Neural cell (in vitro differentiated cells): Measurements from ENCODE around the gene STMN3. TPM values are rescaled to one million over a fixed set of nuclear protein-coding genes. Genes with fewer than 3 reads are reported as not detected.
"Not testable (repeated sequence)": the region's sequence is repeated elsewhere in the genome, so short reads cannot be mapped to it uniquely, and the experiment has no call there.

ENCODE experiments used
- H2AFZ ChIP-seq: fragments of 200-600, 300-800 bp; sonication (generic), shearing (Covaris generic); 2 replicates; pipeline ENCODE4 v1.6.0; 2014; ENCODE audit warnings: low read depth, mild to moderate bottlenecking, antibody characterized with exemption, low read length, moderate library complexity
- H3F3A ChIP-seq: fragments of 200-600 bp; shearing (Covaris generic); 2 replicates; pipeline ENCODE4 v1.6.1; 2016; ENCODE audit warnings: mild to moderate bottlenecking, moderate library complexity, mixed read lengths, antibody characterized with exemption, low read length; ENCODE audit not compliant: insufficient read depth, poor library complexity, severe bottlenecking
- H3K27ac ChIP-seq: fragments of 200-600, 300-800 bp; sonication (generic), shearing (Covaris generic); 2 replicates; pipeline ENCODE4 v1.5.1; 2014; ENCODE audit warnings: mild to moderate bottlenecking, low read length, moderate library complexity
- H3K27me3 ChIP-seq: fragments of 300-800, 200-600 bp; sonication (generic), shearing (Covaris generic); 2 replicates; pipeline ENCODE4 v1.6.0; 2014; ENCODE audit warnings: mild to moderate bottlenecking, low read depth, low read length, moderate library complexity; ENCODE audit not compliant: insufficient read depth
- H3K36me3 ChIP-seq: fragments of 300-800, 200-600 bp; sonication (generic), shearing (Covaris generic); 2 replicates; pipeline ENCODE4 v1.5.1; 2014; ENCODE audit warnings: mild to moderate bottlenecking, antibody characterized with exemption, low read length, moderate library complexity; ENCODE audit not compliant: insufficient read depth
- H3K4me2 ChIP-seq: fragments of 300-800, 200-600 bp; sonication (generic), shearing (Covaris generic); 2 replicates; pipeline ENCODE4 v1.6.0; 2014; ENCODE audit warnings: mild to moderate bottlenecking, low read length
- H3K4me3 ChIP-seq: fragments of 300-800, 200-600 bp; sonication (generic), shearing (Covaris generic); 2 replicates; pipeline ENCODE4 v1.5.1; 2014; ENCODE audit warnings: mild to moderate bottlenecking, low read length, moderate library complexity
- H3K79me2 ChIP-seq: fragments of 200-600 bp; shearing (Covaris generic); replicated peaks from 2 replicates; pipeline ENCODE4 v1.6.0; 2014; ENCODE audit warnings: mild to moderate bottlenecking, low read length, moderate library complexity; ENCODE audit not compliant: insufficient read depth
- H3K9ac ChIP-seq: fragments of 300-800, 200-600 bp; sonication (generic), shearing (Covaris generic); 2 replicates; pipeline ENCODE4 v1.6.1; 2016; ENCODE audit warnings: mild to moderate bottlenecking, low read length, mixed read lengths
- H3K9me2 ChIP-seq: fragments of 200-600 bp; shearing (Covaris generic); 2 replicates; pipeline ENCODE4 v1.6.1; 2016; ENCODE audit warnings: mild to moderate bottlenecking, low read length, mixed read lengths; ENCODE audit not compliant: insufficient read depth
- H3K9me3 ChIP-seq: fragments of 200-600, 300-800 bp; sonication (generic), shearing (Covaris generic); 2 replicates; pipeline ENCODE4 v1.6.1; 2016; ENCODE audit warnings: mild to moderate bottlenecking, mixed run types, low read length, moderate library complexity, mixed read lengths
- H4K20me1 ChIP-seq: fragments of 200-600 bp; shearing (Covaris generic); 2 replicates; pipeline ENCODE4 v1.6.1; 2016; ENCODE audit warnings: mild to moderate bottlenecking, mixed run types; ENCODE audit not compliant: insufficient read depth
- EP300 ChIP-seq: fragments of 450-650 bp; conservative IDR thresholded peaks from 2 replicates; pipeline ENCODE4 v1.6.1; 2014; ENCODE audit warnings: antibody characterized with exemption, mild to moderate bottlenecking, moderate library complexity; ENCODE audit not compliant: poor library complexity, severe bottlenecking
- EZH2 ChIP-seq: fragments of 200-600, 300-800 bp; shearing (Covaris generic), sonication (generic); IDR thresholded peaks from 2 replicates; pipeline ENCODE4 v1.6.1; 2014; ENCODE audit warnings: antibody characterized with exemption, low read length, borderline replicate concordance, mild to moderate bottlenecking; ENCODE audit not compliant: insufficient read depth, poor library complexity, severe bottlenecking
- MXI1 ChIP-seq: fragments of 450-650 bp; conservative IDR thresholded peaks from 2 replicates; pipeline ENCODE4 v1.6.1; 2014; ENCODE audit warnings: antibody characterized with exemption, mild to moderate bottlenecking; ENCODE audit not compliant: poor library complexity, severe bottlenecking
- POLR2AphosphoS5 ChIP-seq: IDR thresholded peaks from 2 replicates; pipeline ENCODE4 v1.6.1; 2012
- RAD21 ChIP-seq: fragments of 450-650 bp; conservative IDR thresholded peaks from 2 replicates; pipeline ENCODE4 v1.6.1; 2014; ENCODE audit warnings: antibody characterized with exemption, mild to moderate bottlenecking, moderate library complexity
- REST ChIP-seq: IDR thresholded peaks from 2 replicates; pipeline ENCODE4 v1.6.1; 2012; ENCODE audit warnings: borderline replicate concordance
- SMC3 ChIP-seq: fragments of 450-650 bp; conservative IDR thresholded peaks from 2 replicates; pipeline ENCODE4 v1.6.1; 2014; ENCODE audit warnings: antibody characterized with exemption, mild to moderate bottlenecking, moderate library complexity; ENCODE audit not compliant: poor library complexity
- TAF1 ChIP-seq: IDR thresholded peaks from 2 replicates; pipeline ENCODE4 v1.6.1; 2012; ENCODE audit warnings: low read depth
- polyA plus RNA-seq: library from polyadenylated mRNA; depleted of rRNA; stranded (reverse); fragments of >200 nt; gene quantifications from 2 replicates; pipeline ENCODE4 v1.2.3, GENCODE V29; 2014
- TF ChIP-seq, protein P1 (sequence below): fragments of 450-650 bp; IDR thresholded peaks from 2 replicates; pipeline ENCODE4 v1.5.1; 2014; ENCODE audit warnings: antibody characterized with exemption, mild to moderate bottlenecking, moderate library complexity; ENCODE audit not compliant: poor library complexity, severe bottlenecking

Gene STMN3
- polyA plus RNA-seq, 1 donor from 2014 or later: 268 TPM

GRCh38 chr20:63631426-63631825 lies 21.8 kb downstream of the STMN3 start:
- H3K9me3 ChIP-seq, H3K9ac ChIP-seq, H3K27me3 ChIP-seq, H3K36me3 ChIP-seq, H4K20me1 ChIP-seq, H2AFZ ChIP-seq, H3F3A ChIP-seq, H3K27ac ChIP-seq, H3K9me2 ChIP-seq, H3K4me2 ChIP-seq, H3K4me3 ChIP-seq: not testable (repeated sequence)
- peaks cover 10% of the 10 kb centered on the region for H3K79me2 ChIP-seq

DNA sequence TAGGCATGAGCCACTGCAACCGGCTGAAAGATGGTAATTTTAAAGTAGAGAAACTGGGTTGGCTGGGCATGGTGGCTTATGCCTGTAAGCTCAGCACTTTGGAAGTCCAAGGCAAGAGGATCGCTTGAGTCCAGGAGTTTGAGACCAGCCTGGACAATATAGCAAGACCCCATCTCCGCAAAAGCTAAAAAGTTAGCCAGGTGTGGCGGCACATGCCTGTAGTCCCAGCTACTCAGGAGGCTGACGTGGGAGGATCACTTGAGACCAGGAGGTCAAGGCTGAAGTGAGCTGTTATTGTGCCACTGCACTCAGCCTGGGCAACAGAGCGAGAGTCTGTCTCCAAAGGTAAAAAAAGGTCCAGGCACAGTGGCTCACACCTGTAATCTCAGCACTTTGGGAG lies 22.3 kb downstream of the STMN3 start:
- not testable (repeated sequence) for H3K27me3 ChIP-seq, H3F3A ChIP-seq, H3K27ac ChIP-seq, H3K9me3 ChIP-seq, H3K4me3 ChIP-seq, H3K36me3 ChIP-seq, H3K9ac ChIP-seq, H2AFZ ChIP-seq, H4K20me1 ChIP-seq, H3K4me2 ChIP-seq, H3K9me2 ChIP-seq
- peaks cover 12% of the 10 kb centered on the region for H3K79me2 ChIP-seq

GRCh38 chr20:63628246-63628975 lies 24.8 kb downstream of the STMN3 start:
- Histone ChIP-seq H3K9ac (peak overlapping the region; percentile 95), H3K27ac (no peak overlapping the region), H3K79me2 (peaks cover 18% of the 10 kb centered on the region), H4K20me1 (no peaks in the 10 kb centered on the region), H3K9me2 (no peaks in the 10 kb centered on the region), H3K9me3 (no peaks in the 10 kb centered on the region), H3K4me3 (peak overlapping the region; percentile 100), H3F3A (no peaks in the 10 kb centered on the region), H3K36me3 (no peaks in the 10 kb centered on the region), H3K4me2 (peak overlapping the region; percentile 60), H2AFZ (no peak overlapping the region), H3K27me3 (no peaks in the 10 kb centered on the region)
- TF ChIP-seq EP300 (no peak), POLR2AphosphoS5 (no peak), MXI1 (no peak), SMC3 (no peak), EZH2 (no peak), TAF1 (no peak), RAD21 (no peak), REST (no peak)
- TF ChIP-seq, protein P1, sequence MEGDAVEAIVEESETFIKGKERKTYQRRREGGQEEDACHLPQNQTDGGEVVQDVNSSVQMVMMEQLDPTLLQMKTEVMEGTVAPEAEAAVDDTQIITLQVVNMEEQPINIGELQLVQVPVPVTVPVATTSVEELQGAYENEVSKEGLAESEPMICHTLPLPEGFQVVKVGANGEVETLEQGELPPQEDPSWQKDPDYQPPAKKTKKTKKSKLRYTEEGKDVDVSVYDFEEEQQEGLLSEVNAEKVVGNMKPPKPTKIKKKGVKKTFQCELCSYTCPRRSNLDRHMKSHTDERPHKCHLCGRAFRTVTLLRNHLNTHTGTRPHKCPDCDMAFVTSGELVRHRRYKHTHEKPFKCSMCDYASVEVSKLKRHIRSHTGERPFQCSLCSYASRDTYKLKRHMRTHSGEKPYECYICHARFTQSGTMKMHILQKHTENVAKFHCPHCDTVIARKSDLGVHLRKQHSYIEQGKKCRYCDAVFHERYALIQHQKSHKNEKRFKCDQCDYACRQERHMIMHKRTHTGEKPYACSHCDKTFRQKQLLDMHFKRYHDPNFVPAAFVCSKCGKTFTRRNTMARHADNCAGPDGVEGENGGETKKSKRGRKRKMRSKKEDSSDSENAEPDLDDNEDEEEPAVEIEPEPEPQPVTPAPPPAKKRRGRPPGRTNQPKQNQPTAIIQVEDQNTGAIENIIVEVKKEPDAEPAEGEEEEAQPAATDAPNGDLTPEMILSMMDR: no peak
